OCI-LY1 (cell line): ENCODE results near the gene BSPRY.

Source experiments
- H2AFZ ChIP-seq: fragments of 200-600 bp; sonication (generic), shearing (Covaris generic); 2 replicates; pipeline ENCODE4 v1.6.0; 2014; ENCODE audit warnings: antibody characterized with exemption, mild to moderate bottlenecking, low read length
- H3F3A ChIP-seq: fragments of 200-600 bp; sonication (generic), shearing (Covaris generic); 2 replicates; pipeline ENCODE4 v1.6.0; 2014; ENCODE audit warnings: mild to moderate bottlenecking, antibody characterized with exemption, low read length, moderate library complexity; ENCODE audit not compliant: insufficient read depth
- H3K27ac ChIP-seq: fragments of 200-600 bp; sonication (generic); 2 replicates; pipeline ENCODE4 v1.5.1; 2014; ENCODE audit warnings: low read length, mixed run types, mild to moderate bottlenecking, low read depth; ENCODE audit not compliant: poor library complexity, severe bottlenecking
- H3K27me3 ChIP-seq: fragments of 200-600 bp; sonication (generic); 2 replicates; pipeline ENCODE4 v1.6.0; 2014; ENCODE audit warnings: antibody characterized with exemption, mild to moderate bottlenecking, low read length, moderate library complexity; ENCODE audit not compliant: insufficient read depth
- H3K36me3 ChIP-seq: fragments of 200-600 bp; sonication (generic); 2 replicates; pipeline ENCODE4 v1.6.1; 2014; ENCODE audit warnings: mild to moderate bottlenecking, antibody characterized with exemption, low read length, moderate library complexity, mixed read lengths; ENCODE audit not compliant: insufficient read depth
- H3K4me1 ChIP-seq: fragments of 200-600 bp; sonication (generic); 2 replicates; pipeline ENCODE4 v1.5.1; 2014; ENCODE audit warnings: mild to moderate bottlenecking, low read length, moderate library complexity; ENCODE audit not compliant: insufficient read depth, severe bottlenecking
- H3K4me2 ChIP-seq: fragments of 200-600 bp; sonication (generic), shearing (Covaris generic); 2 replicates; pipeline ENCODE4 v1.6.1; 2014; ENCODE audit warnings: low read length
- H3K4me3 ChIP-seq: fragments of 200-600 bp; sonication (generic); 2 replicates; pipeline ENCODE4 v1.5.1; 2014; ENCODE audit warnings: low read length, low read depth, mild to moderate bottlenecking, mixed read lengths; ENCODE audit not compliant: poor library complexity, severe bottlenecking
- H3K79me2 ChIP-seq: fragments of 200-600 bp; shearing (Covaris generic); 2 replicates; pipeline ENCODE4 v1.6.1; 2016; ENCODE audit warnings: mixed run types, low read length, mixed read lengths; ENCODE audit not compliant: insufficient read depth
- H3K9ac ChIP-seq: fragments of 200-600 bp; sonication (generic), shearing (Covaris generic); 2 replicates; pipeline ENCODE4 v1.6.1; 2014; ENCODE audit warnings: mild to moderate bottlenecking, low read length, mixed read lengths
- H3K9me2 ChIP-seq: fragments of 200-600 bp; sonication (generic), shearing (Covaris generic); 2 replicates; pipeline ENCODE4 v1.6.1; 2014; ENCODE audit warnings: low read depth, mild to moderate bottlenecking, low read length, mixed read lengths
- H3K9me3 ChIP-seq: fragments of 200-600 bp; shearing (Covaris generic); 2 replicates; pipeline ENCODE4 v1.6.1; 2014; ENCODE audit warnings: low read length, mixed read lengths
- H4K20me1 ChIP-seq: fragments of 200-600 bp; sonication (generic), shearing (Covaris generic); 2 replicates; pipeline ENCODE4 v1.6.0; 2016; ENCODE audit warnings: mild to moderate bottlenecking, low read length; ENCODE audit not compliant: insufficient read depth
- CTCF ChIP-seq: fragments of 200-600 bp; sonication (generic), shearing (Covaris generic); IDR thresholded peaks from 2 replicates; pipeline ENCODE4 v1.5.1; 2017; ENCODE audit warnings: mild to moderate bottlenecking, antibody characterized with exemption, low read length, moderate library complexity, mixed read lengths
- EZH2 ChIP-seq: fragments of 200-600 bp; sonication (generic), shearing (Covaris generic); IDR thresholded peaks from 2 replicates; pipeline ENCODE4 v1.8.0; 2017; ENCODE audit warnings: borderline replicate concordance, mixed run types, mild to moderate bottlenecking, antibody characterized with exemption, low read length, moderate library complexity, mixed read lengths

BSPRY gene

GRCh38 chr9:113372059-113372458, 22.7 kb downstream of the BSPRY start:
- Histone ChIP-seq H3K4me2 (no peak overlapping the region), H3K4me3 (no peak overlapping the region), H3K9me3 (no peaks in the 10 kb centered on the region), H3K9ac (no peak overlapping the region), H4K20me1 (no peaks in the 10 kb centered on the region), H3K4me1 (peaks cover 9% of the 10 kb centered on the region), H3F3A (no peaks in the 10 kb centered on the region), H3K27me3 (no peaks in the 10 kb centered on the region), H3K27ac (no peak overlapping the region), H3K9me2 (no peaks in the 10 kb centered on the region), H3K36me3 (peaks cover 36% of the 10 kb centered on the region), H3K79me2 (no peaks in the 10 kb centered on the region), H2AFZ (no peak overlapping the region)
- no peak for TF ChIP-seq EZH2
- TF ChIP-seq CTCF: no peak

GRCh38 chr9:113373256-113373655, 23.9 kb downstream of the BSPRY start:
- H3K4me3 ChIP-seq: no peak overlapping the region
- no peak overlapping the region for H3K9ac ChIP-seq
- no peaks in the 10 kb centered on the region for H3K79me2 ChIP-seq
- no peaks in the 10 kb centered on the region for H4K20me1 ChIP-seq
- H3K36me3 ChIP-seq: peaks cover 36% of the 10 kb centered on the region
- no peaks in the 10 kb centered on the region for H3K9me2 ChIP-seq
- H3K27me3 ChIP-seq: no peaks in the 10 kb centered on the region
- no peaks in the 10 kb centered on the region for H3K9me3 ChIP-seq
- no peaks in the 10 kb centered on the region for H3F3A ChIP-seq
- H2AFZ ChIP-seq: no peak overlapping the region
- TF ChIP-seq EZH2 (no peak), CTCF (no peak)
- no peak overlapping the region for H3K27ac ChIP-seq
- no peak overlapping the region for H3K4me2 ChIP-seq
- H3K4me1 ChIP-seq: peaks cover 12% of the 10 kb centered on the region

GRCh38 chr9:113373676-113374392, 24.5 kb downstream of the BSPRY start:
- no peaks in the 10 kb centered on the region for H3F3A ChIP-seq
- H3K79me2 ChIP-seq: no peaks in the 10 kb centered on the region
- no peak overlapping the region for H3K4me3 ChIP-seq
- peaks cover 33% of the 10 kb centered on the region for H3K36me3 ChIP-seq
- H3K9me2 ChIP-seq: no peaks in the 10 kb centered on the region
- no peak overlapping the region for H3K27ac ChIP-seq
- no peak overlapping the region for H3K9ac ChIP-seq
- peaks cover 12% of the 10 kb centered on the region for H3K4me1 ChIP-seq
- H3K4me2 ChIP-seq: no peak overlapping the region
- no peaks in the 10 kb centered on the region for H4K20me1 ChIP-seq
- H3K27me3 ChIP-seq: no peaks in the 10 kb centered on the region
- no peak for TF ChIP-seq EZH2
- no peak for TF ChIP-seq CTCF
- H2AFZ ChIP-seq: no peak overlapping the region
- no peaks in the 10 kb centered on the region for H3K9me3 ChIP-seq
